Lower leg skin (tissue), 3 donors: ENCODE results near the gene WDR27.

ENCODE experiments used
- POLR2A ChIP-seq, 2 donors: fragments of 450-650 bp; IDR thresholded peaks; one replicate each; pipeline ENCODE4 v1.6.1; 2016 to 2017; ENCODE audit warnings: antibody characterized with exemption in 2 of 2, mild to moderate bottlenecking in 1 of 2, moderate library complexity in 1 of 2
- TF ChIP-seq, protein P1 (sequence below), 3 donors: fragments of 450-650 bp; IDR thresholded peaks; one replicate each; pipeline ENCODE4 v1.5.1; 2016; ENCODE audit warnings: antibody characterized with exemption in 3 of 3, mild to moderate bottlenecking in 3 of 3, moderate library complexity in 2 of 3

DNA sequence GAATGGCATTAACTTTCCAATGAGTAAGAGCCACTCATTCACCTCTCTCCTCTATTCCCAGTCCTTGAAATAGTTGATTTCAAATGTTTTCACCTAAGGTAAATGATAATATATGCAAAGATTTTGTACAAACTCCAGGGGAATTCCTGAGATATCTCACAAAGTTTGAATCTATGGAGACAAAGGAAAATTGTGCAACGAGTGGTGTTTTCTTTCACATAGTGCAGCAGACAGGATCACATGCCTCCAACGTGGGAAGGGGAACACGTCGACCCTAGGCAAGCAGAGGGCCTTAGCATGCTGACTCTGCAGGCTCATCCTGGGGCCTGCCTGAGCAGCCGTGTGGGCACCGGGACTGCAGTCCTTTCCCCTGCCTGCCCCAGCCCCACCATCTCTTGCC lies 252.6 kb downstream of the WDR27 start:
- TF ChIP-seq POLR2A (IDR thresholded peaks at IDR 0.05), result no peak
- TF ChIP-seq, protein P1, sequence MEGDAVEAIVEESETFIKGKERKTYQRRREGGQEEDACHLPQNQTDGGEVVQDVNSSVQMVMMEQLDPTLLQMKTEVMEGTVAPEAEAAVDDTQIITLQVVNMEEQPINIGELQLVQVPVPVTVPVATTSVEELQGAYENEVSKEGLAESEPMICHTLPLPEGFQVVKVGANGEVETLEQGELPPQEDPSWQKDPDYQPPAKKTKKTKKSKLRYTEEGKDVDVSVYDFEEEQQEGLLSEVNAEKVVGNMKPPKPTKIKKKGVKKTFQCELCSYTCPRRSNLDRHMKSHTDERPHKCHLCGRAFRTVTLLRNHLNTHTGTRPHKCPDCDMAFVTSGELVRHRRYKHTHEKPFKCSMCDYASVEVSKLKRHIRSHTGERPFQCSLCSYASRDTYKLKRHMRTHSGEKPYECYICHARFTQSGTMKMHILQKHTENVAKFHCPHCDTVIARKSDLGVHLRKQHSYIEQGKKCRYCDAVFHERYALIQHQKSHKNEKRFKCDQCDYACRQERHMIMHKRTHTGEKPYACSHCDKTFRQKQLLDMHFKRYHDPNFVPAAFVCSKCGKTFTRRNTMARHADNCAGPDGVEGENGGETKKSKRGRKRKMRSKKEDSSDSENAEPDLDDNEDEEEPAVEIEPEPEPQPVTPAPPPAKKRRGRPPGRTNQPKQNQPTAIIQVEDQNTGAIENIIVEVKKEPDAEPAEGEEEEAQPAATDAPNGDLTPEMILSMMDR (IDR thresholded peaks at IDR 0.05), result no peak
